ENCODE results near the gene GREB1. TPM values are rescaled to one million over a fixed set of nuclear protein-coding genes. Genes with fewer than 3 reads are reported as not detected.

GREB1 gene
- under 0.01 TPM in 2 replicates for total RNA-seq

- H3K36me3 ChIP-seq (ENCODE audit: control insufficient read depth, insufficient read depth, low read length) = no peaks in the 10 kb centered on the region
- H3K27me3 ChIP-seq (ENCODE audit: control insufficient read depth, insufficient read depth, low read length) = peaks cover 5% of the 10 kb centered on the region
- DNase-seq (ENCODE audit: low read depth) (peak; percentile 73), FAIRE-seq (no peak)
- H3K4me3 ChIP-seq (ENCODE audit: low read depth, low read length) = no peak within 1 kb of the TSS
- TF ChIP-seq CTCF (IDR thresholded peaks at IDR 0.05; ENCODE audit: insufficient read depth, low read length, severe bottlenecking) = no peak
These were observed at the start of gene GREB1 for GRCh38 chr2:11533278-11534070. GREB1 (plus strand) TSS chr2:11534045; CDS start chr2:11556615, 22,570 bp downstream.

- no peak for TF ChIP-seq CTCF (IDR thresholded peaks at IDR 0.05; ENCODE audit: insufficient read depth, low read length, severe bottlenecking)
- Histone ChIP-seq H3K4me3 (ENCODE audit: low read depth, low read length) (no peak overlapping the region), H3K27me3 (ENCODE audit: control insufficient read depth, insufficient read depth, low read length) (peaks cover 7% of the 10 kb centered on the region), H3K36me3 (ENCODE audit: control insufficient read depth, insufficient read depth, low read length) (no peaks in the 10 kb centered on the region)
- no peak for FAIRE-seq
- DNase-seq (ENCODE audit: low read depth) = no peak
These were observed 45.0 kb upstream of the GREB1 start for GRCh38 chr2:11488809-11489208.

GRCh38 chr2:11490194-11490593 is 43.7 kb upstream of the GREB1 start:
- no peak for DNase-seq (ENCODE audit: low read depth)
- no peak overlapping the region for H3K4me3 ChIP-seq (ENCODE audit: low read depth, low read length)
- FAIRE-seq = no peak
- peaks cover 2% of the 10 kb centered on the region for H3K27me3 ChIP-seq (ENCODE audit: control insufficient read depth, insufficient read depth, low read length)
- no peak for TF ChIP-seq CTCF (IDR thresholded peaks at IDR 0.05; ENCODE audit: insufficient read depth, low read length, severe bottlenecking)
- no peaks in the 10 kb centered on the region for H3K36me3 ChIP-seq (ENCODE audit: control insufficient read depth, insufficient read depth, low read length)

GRCh38 chr2:11491348-11491933 is 42.4 kb upstream of the GREB1 start:
- FAIRE-seq (no peak), DNase-seq (ENCODE audit: low read depth) (no peak)
- H3K27me3 ChIP-seq (ENCODE audit: control insufficient read depth, insufficient read depth, low read length) = no peaks in the 10 kb centered on the region
- H3K36me3 ChIP-seq (ENCODE audit: control insufficient read depth, insufficient read depth, low read length) = no peaks in the 10 kb centered on the region
- no peak overlapping the region for H3K4me3 ChIP-seq (ENCODE audit: low read depth, low read length)
- TF ChIP-seq CTCF (IDR thresholded peaks at IDR 0.05; ENCODE audit: insufficient read depth, low read length, severe bottlenecking) = no peak

DNA sequence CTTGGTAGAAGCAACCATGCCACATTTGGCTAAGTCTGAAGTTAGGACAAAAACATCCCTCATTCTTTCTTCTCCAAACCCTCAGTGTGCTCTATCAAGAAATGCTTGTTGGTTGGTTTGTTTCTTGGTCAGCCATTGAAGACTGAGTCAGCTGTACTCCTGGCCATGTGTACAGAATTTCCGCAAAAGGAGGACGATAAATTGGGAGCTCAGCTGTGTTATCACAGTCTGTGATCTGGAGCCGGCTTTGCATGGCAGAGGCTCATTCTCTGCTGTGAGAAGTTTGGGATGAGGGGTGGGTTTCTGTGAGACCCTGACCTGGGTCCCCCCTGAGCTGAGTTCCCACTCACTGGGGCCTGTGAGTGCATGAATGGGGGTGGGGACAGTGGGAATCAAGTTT is 41.6 kb upstream of the GREB1 start:
- H3K36me3 ChIP-seq (ENCODE audit: control insufficient read depth, insufficient read depth, low read length) = no peaks in the 10 kb centered on the region
- TF ChIP-seq CTCF (IDR thresholded peaks at IDR 0.05; ENCODE audit: insufficient read depth, low read length, severe bottlenecking) = no peak
- H3K4me3 ChIP-seq (ENCODE audit: low read depth, low read length) = no peak overlapping the region
- peak; percentile 36 for FAIRE-seq
- DNase-seq (ENCODE audit: low read depth) = no peak
- no peaks in the 10 kb centered on the region for H3K27me3 ChIP-seq (ENCODE audit: control insufficient read depth, insufficient read depth, low read length)

Measured in bronchial epithelial cell (primary cell).